ENCODE data around the gene NTNG1.

Gene NTNG1

GRCh38 chr1:107415241-107415640 lies 274.4 kb downstream of the NTNG1 start:
- no peak for DNase-seq

GRCh38 chr1:107419003-107419402 lies 278.2 kb downstream of the NTNG1 start:
- no peak for DNase-seq

GRCh38 chr1:107422901-107423300 lies 282.1 kb downstream of the NTNG1 start:
- DNase-seq, result no peak

- DNase-seq, result no peak
Observed at GRCh38 chr1:107430540-107431228, 289.8 kb downstream of the NTNG1 start.

- DNase-seq, result no peak
Observed at GRCh38 chr1:107432108-107432507, 291.3 kb downstream of the NTNG1 start.

- DNase-seq, result no peak
Observed at GRCh38 chr1:107433068-107433467, 292.2 kb downstream of the NTNG1 start.

GRCh38 chr1:107433635-107434360 lies 293.0 kb downstream of the NTNG1 start:
- no peak for DNase-seq

GRCh38 chr1:107434361-107434693 lies 293.5 kb downstream of the NTNG1 start:
- no peak for DNase-seq

GRCh38 chr1:107436552-107437241 lies 295.9 kb downstream of the NTNG1 start:
- DNase-seq, result no peak

GRCh38 chr1:107439567-107439966 lies 298.7 kb downstream of the NTNG1 start:
- DNase-seq, result no peak

- DNase-seq, result no peak
Observed at GRCh38 chr1:107442551-107442950, 301.7 kb downstream of the NTNG1 start.

- DNase-seq, result no peak
Observed at GRCh38 chr1:107443027-107443426, 302.2 kb downstream of the NTNG1 start.

- no peak for DNase-seq
Observed at GRCh38 chr1:107443860-107444259, 303.0 kb downstream of the NTNG1 start.

- no peak for DNase-seq
Observed at GRCh38 chr1:107444302-107444701, 303.5 kb downstream of the NTNG1 start.

GRCh38 chr1:107449326-107449725 lies 308.5 kb downstream of the NTNG1 start:
- no peak for DNase-seq

- DNase-seq, result no peak
Observed at GRCh38 chr1:107450899-107451664, 310.2 kb downstream of the NTNG1 start.

GRCh38 chr1:107451715-107452114 lies 310.9 kb downstream of the NTNG1 start:
- no peak for DNase-seq

GRCh38 chr1:107454791-107455190 lies 314.0 kb downstream of the NTNG1 start:
- DNase-seq, result no peak

GRCh38 chr1:107457989-107458388 lies 317.1 kb downstream of the NTNG1 start:
- no peak for DNase-seq

- no peak for DNase-seq
Observed at GRCh38 chr1:107459204-107459904, 318.5 kb downstream of the NTNG1 start.

- no peak for DNase-seq
Observed at GRCh38 chr1:107460035-107460434, 319.2 kb downstream of the NTNG1 start.

- no peak for DNase-seq
Observed at GRCh38 chr1:107464827-107465226, 324.0 kb downstream of the NTNG1 start.

- DNase-seq, result no peak
Observed at GRCh38 chr1:107467286-107467685, 326.4 kb downstream of the NTNG1 start.
